K562 (cell line): ENCODE data around the gene KRT85. TPM values are rescaled to one million over a fixed set of nuclear protein-coding genes. Genes with fewer than 3 reads are reported as not detected.

Source experiments
- ATAC-seq: fragments of 200-7000 bp; cut with Tn5 transposase; 3 replicates; pipeline ENCODE4 v1.9.1; 2020; ENCODE audit warnings: moderate library complexity
- BruUV-seq: library from RNA; stranded (reverse); fragments of 400-500 nt; replicated peaks from 2 replicates; lab custom pipeline; 2021; lab: Mats Ljungman, UMichigan
- CTCF ChIA-PET: fragments of 300-600 bp; formaldehyde crosslinking; extraction: SDS; loops from one replicate; lab custom pipeline; 2021; ENCODE audit warnings: low intra/inter-chr PET ratio; lab: Yijun Ruan, JAX
- POLR2A ChIA-PET: fragments of 300-600, 350-650 bp; sonication (Branson Sonifier 250); formaldehyde crosslinking; extraction: SDS; loops from one replicate; lab custom pipeline; 2021; ENCODE audit warnings: antibody characterized with exemption, inconsistent platforms; lab: Yijun Ruan, JAX
- DNase-seq, 4 experiments: peaks; one replicate each; pipeline versions ENCODE4 v3.0.0 to v3.0.0-alpha.2; 2011 to 2018; ENCODE audit warnings: low spot score in 3 of 4, mixed read lengths in 3 of 4; ENCODE audit errors: extremely low read depth in 1 of 4
- FAIRE-seq: peaks from 2 replicates; lab custom pipeline; 2011; peaks lifted over from hg19 to GRCh38; lab: Jason Lieb, UNC
- H2AFZ ChIP-seq: 2 replicates; pipeline ENCODE4 v1.6.0; 2011; ENCODE audit warnings: low read depth, low read length, control low read depth, inconsistent platforms
- H3K27ac ChIP-seq: fragments of 200-600 bp; 3 replicates; pipeline ENCODE4 v1.8.0; 2011; ENCODE audit warnings: low read depth, mild to moderate bottlenecking, control low read depth, inconsistent platforms, low read length, moderate library complexity, mixed read lengths; ENCODE audit errors: extremely low read depth
- H3K27me3 ChIP-seq, 2 experiments: fragments of 300-600 bp in 1 of 2; 2 replicates in 1 of 2; 3 replicates in 1 of 2; pipeline versions ENCODE4 v1.6.0 to v1.8.0; 2011; ENCODE audit warnings: inconsistent platforms in 2 of 2, low read length in 2 of 2, mild to moderate bottlenecking in 1 of 2, mixed read lengths in 1 of 2, moderate library complexity in 1 of 2; ENCODE audit not compliant: control insufficient read depth in 2 of 2, insufficient read depth in 2 of 2
- H3K36me3 ChIP-seq: fragments of 300-600 bp; 3 replicates; pipeline ENCODE4 v1.8.0; 2011; ENCODE audit warnings: mild to moderate bottlenecking, low read length, inconsistent platforms; ENCODE audit not compliant: control insufficient read depth, insufficient read depth
- H3K4me1 ChIP-seq, 2 experiments: fragments of 200-600 bp in 1 of 2; replicated peaks in 1 of 2; 2 replicates in 1 of 2; 3 replicates in 1 of 2; pipeline versions ENCODE4 v1.5.1 to v1.8.0; 2011; ENCODE audit warnings: inconsistent platforms in 2 of 2, low read length in 2 of 2, mild to moderate bottlenecking in 1 of 2, mixed read lengths in 1 of 2, moderate library complexity in 1 of 2; ENCODE audit not compliant: control insufficient read depth in 2 of 2, insufficient read depth in 2 of 2
- H3K4me2 ChIP-seq: 2 replicates; pipeline ENCODE4 v1.6.1; 2011; ENCODE audit warnings: low read length, control low read depth, inconsistent platforms, mixed read lengths; ENCODE audit not compliant: insufficient read depth
- H3K4me3 ChIP-seq: fragments of 200-600 bp; sonication (generic), shearing (Covaris generic); 2 replicates; pipeline ENCODE4 v1.5.1; 2016; ENCODE audit warnings: control low read depth, inconsistent platforms
- H3K79me2 ChIP-seq: fragments of 200-600 bp; 3 replicates; pipeline ENCODE4 v1.8.0; 2011; ENCODE audit warnings: low read length, inconsistent platforms; ENCODE audit not compliant: control insufficient read depth, insufficient read depth
- H3K9ac ChIP-seq, 2 experiments: 2 replicates each; pipeline versions ENCODE4 v1.6.0 to v1.6.1; 2011; ENCODE audit warnings: low read depth in 2 of 2, low read length in 2 of 2, control low read depth in 1 of 2, inconsistent platforms in 1 of 2, mild to moderate bottlenecking in 1 of 2, mixed read lengths in 1 of 2; ENCODE audit not compliant: insufficient read depth in 1 of 2
- H3K9me1 ChIP-seq: one replicate; pipeline ENCODE4 v1.6.0; 2011; ENCODE audit warnings: inconsistent platforms, mild to moderate bottlenecking, low read length, moderate library complexity; ENCODE audit not compliant: control insufficient read depth, insufficient read depth
- H3K9me3 ChIP-seq: replicated peaks from 2 replicates; pipeline ENCODE4 v1.5.1; 2011; ENCODE audit warnings: low read depth, low read length, inconsistent platforms; ENCODE audit not compliant: control insufficient read depth, insufficient read depth
- H4K20me1 ChIP-seq: replicated peaks from 2 replicates; pipeline ENCODE4 v1.6.1; 2011; ENCODE audit warnings: low read length, inconsistent platforms, mixed read lengths; ENCODE audit not compliant: control insufficient read depth, insufficient read depth
- CTCF ChIP-seq, 3 experiments: IDR thresholded peaks in 2 of 3; conservative IDR thresholded peaks in 1 of 3; 2 replicates each; pipeline ENCODE4 v1.5.1; 2011 to 2012; ENCODE audit warnings: low read length in 3 of 3, mild to moderate bottlenecking in 3 of 3, control low read depth in 2 of 3, improper control_type of control experiment in 1 of 3, inconsistent platforms in 1 of 3, low read depth in 1 of 3, mixed read lengths in 1 of 3, moderate library complexity in 1 of 3; ENCODE audit not compliant: insufficient read depth in 2 of 3
- ZNF311 ChIP-seq: fragments of 250-450 bp; sonication (Bioruptor Pico); IDR thresholded peaks from 2 replicates; pipeline ENCODE4 v1.4.0; 2020; ENCODE audit warnings: mild to moderate bottlenecking, moderate library complexity
- WGBS: fragments of 100-300 bp; shearing (Covaris generic); methylation state at CpG from one replicate; pipeline ENCODE4 v1.1.6; 2016; ENCODE audit warnings: low coverage, mixed read lengths; ENCODE audit not compliant: insufficient coverage; ENCODE audit errors: missing lambda C conversion rate; 5-methylcytosine and 5-hydroxymethylcytosine counted together
- in situ Hi-C: fragments of 300-500 bp; cut with MboI; formaldehyde crosslinking; loops from 4 replicates; pipeline ENCODE4 v1.15.0; 2018; ENCODE audit warnings: inconsistent platforms, mixed read lengths
- intact Hi-C: fragments of 100-400 bp; cut with micrococcal nuclease; formaldehyde crosslinking; loops from 2 replicates; pipeline ENCODE4 v1.14.2; 2022
- polyA plus RNA-seq, 8 experiments: library from polyadenylated mRNA; depleted of rRNA in 4 of 8; stranded (reverse) in 5 of 8; unstranded in 3 of 8; fragments of >200 nt; fragmentation: Nextera tagmentation in 2 of 8; fragmentation: Illumina TruSeq in 1 of 8; extraction: Ambion mirVana in 2 of 8; extraction: Trizol in 1 of 8; gene quantifications; 2 replicates each; pipeline versions ENCODE4 v1.2.1 to v1.2.3, GENCODE V29; 2011 to 2014; ENCODE audit warnings: inconsistent platforms in 1 of 8, missing spikeins in 1 of 8
- total RNA-seq, 7 experiments: library from RNA; depleted of rRNA in 6 of 7; stranded (reverse); fragments of >200 nt in 6 of 7; fragmentation: Illumina TruSeq in 2 of 7; extraction: Trizol in 2 of 7; gene quantifications; 2 replicates each; pipeline versions ENCODE4 v1.2.1 to v1.2.3, GENCODE V29; 2011 to 2021; ENCODE audit warnings: low replicate concordance in 1 of 7

KRT85 gene
- total and polyA plus RNA-seq, 9 of the 15 experiments (the other 6 are each of a cell fraction or from before 2014, with no cell fraction given), result not detected

- Histone ChIP-seq H2AFZ (no peak overlapping the region), H3K9me1 (no peaks in the 10 kb centered on the region), H4K20me1 (peaks cover 2% of the 10 kb centered on the region; the same call in 1 of the 2 replicates), H3K27ac (no peak overlapping the region), H3K4me2 (no peak overlapping the region), H3K4me3 (no peak overlapping the region), H3K9me3 (no peaks in the 10 kb centered on the region), H3K4me1 (no peaks in the 10 kb centered on the region), H3K9ac (no peak overlapping the region), H3K79me2 (no peaks in the 10 kb centered on the region), H3K36me3 (no peaks in the 10 kb centered on the region), H3K27me3 (peaks cover 24 to 55% of the 10 kb centered on the region in 2 experiments; a peak in 4 of 5 replicates)
- intact Hi-C loops (loop anchor here (10.0 kb wide), 1 partner anchor 207 kb away; no protein-coding TSS in a partner anchor), in situ Hi-C loops (no loop called here)
- peak; percentile 68 for ATAC-seq
- WGBS, result under 1% methylated on average over 11 of the region's 11 CpGs
- BruUV-seq, result no TSS peak
- POLR2A ChIA-PET, result interaction anchor here (0.6 kb wide), 2 partner anchors 11 to 23 kb away, joined by 3 to 4 read pairs; partner anchors contain the start of gene KRT84
- FAIRE-seq, result no peak
- DNase-seq, result peak in 3 of 4 experiments; percentile 23 to 38 (median 31)
- CTCF ChIA-PET, result no interaction called here
- TF ChIP-seq ZNF311 (CRISPR knock-in tag) (no peak), CTCF (IDR thresholded peaks at IDR 0.05 in 2 of 3, conservative IDR thresholded peaks at IDR 0.05 in 1 of 3; ENCODE audit: insufficient read depth in 2 of 3, low read depth in 1 of 3, low read length in 3 of 3) (peak; percentile 32 to 63 (median 50); a peak in 5 of 6 replicates)
These were observed 5.1 kb downstream of the KRT85 start for GRCh38 chr12:52362118-52362726.
